ENCODE measurements around the gene GID8.

DNA sequence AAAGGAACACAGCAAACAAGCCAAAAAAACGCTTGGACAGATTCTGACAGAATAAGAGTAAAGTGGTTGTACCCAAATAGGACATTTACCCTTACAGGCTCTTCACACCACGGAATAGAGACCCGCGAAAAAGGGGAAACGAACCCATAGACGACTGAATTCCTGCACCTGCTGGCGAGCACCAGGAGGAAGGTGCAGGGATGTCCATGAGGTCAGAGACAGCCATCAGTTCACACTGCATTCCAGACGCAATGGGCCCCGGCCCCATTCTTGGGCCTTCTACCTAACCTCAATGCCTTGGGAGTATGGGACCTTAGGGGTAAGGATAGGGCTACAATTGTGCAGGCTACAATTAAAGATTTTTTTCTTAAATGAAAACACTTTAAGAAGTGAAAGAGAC lies 6.5 kb upstream of the GID8 start:
- TF ChIP-seq, protein P1, sequence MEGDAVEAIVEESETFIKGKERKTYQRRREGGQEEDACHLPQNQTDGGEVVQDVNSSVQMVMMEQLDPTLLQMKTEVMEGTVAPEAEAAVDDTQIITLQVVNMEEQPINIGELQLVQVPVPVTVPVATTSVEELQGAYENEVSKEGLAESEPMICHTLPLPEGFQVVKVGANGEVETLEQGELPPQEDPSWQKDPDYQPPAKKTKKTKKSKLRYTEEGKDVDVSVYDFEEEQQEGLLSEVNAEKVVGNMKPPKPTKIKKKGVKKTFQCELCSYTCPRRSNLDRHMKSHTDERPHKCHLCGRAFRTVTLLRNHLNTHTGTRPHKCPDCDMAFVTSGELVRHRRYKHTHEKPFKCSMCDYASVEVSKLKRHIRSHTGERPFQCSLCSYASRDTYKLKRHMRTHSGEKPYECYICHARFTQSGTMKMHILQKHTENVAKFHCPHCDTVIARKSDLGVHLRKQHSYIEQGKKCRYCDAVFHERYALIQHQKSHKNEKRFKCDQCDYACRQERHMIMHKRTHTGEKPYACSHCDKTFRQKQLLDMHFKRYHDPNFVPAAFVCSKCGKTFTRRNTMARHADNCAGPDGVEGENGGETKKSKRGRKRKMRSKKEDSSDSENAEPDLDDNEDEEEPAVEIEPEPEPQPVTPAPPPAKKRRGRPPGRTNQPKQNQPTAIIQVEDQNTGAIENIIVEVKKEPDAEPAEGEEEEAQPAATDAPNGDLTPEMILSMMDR (IDR thresholded peaks at IDR 0.05) = no peak
- no peak for TF ChIP-seq POLR2A (IDR thresholded peaks at IDR 0.05)
